SH-SY5Y (cell line): ENCODE measurements around the gene S100PBP.

Source experiments
- GATA2 ChIP-seq: IDR thresholded peaks from 2 replicates; pipeline ENCODE4 v1.6.1; 2011; ENCODE audit warnings: mild to moderate bottlenecking, low read depth, low read length
- GATA3 ChIP-seq: IDR thresholded peaks from 2 replicates; pipeline ENCODE4 v1.6.1; 2011; ENCODE audit warnings: low read depth, mild to moderate bottlenecking, low read length, moderate library complexity

S100PBP gene

DNA sequence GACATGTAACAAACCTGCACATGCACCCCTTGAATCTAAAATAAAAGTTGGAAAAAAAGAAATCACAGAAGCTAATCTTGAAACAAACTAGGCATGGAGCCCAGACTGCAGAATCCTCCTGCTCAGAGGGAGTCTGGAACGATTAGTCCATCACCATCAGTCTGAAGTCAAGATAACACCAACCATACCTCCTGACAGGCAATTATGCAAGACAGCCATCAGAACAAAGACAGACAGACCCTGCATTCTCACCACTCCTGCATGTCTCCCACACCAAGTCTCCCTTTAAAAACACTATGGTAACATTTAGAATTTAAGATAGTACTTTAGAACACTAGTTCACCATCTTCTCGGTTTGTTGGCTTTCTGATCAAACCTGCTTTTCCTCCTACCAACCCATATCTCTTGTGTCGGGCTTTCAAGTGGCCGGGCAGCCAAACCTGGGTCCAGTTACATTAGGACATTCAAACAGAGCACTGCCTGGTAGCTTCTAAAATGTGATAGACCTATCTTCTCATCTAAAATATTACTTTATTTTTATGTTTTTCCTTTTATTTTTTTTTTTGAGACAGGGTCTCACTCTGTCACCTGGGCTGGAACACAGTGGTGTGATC, 10.4 kb upstream of the S100PBP start:
- no peak for TF ChIP-seq GATA2
- no peak for TF ChIP-seq GATA3

GRCh38 chr1:32808580-32808979, 8.9 kb upstream of the S100PBP start:
- TF ChIP-seq GATA3 (no peak), GATA2 (no peak)

DNA sequence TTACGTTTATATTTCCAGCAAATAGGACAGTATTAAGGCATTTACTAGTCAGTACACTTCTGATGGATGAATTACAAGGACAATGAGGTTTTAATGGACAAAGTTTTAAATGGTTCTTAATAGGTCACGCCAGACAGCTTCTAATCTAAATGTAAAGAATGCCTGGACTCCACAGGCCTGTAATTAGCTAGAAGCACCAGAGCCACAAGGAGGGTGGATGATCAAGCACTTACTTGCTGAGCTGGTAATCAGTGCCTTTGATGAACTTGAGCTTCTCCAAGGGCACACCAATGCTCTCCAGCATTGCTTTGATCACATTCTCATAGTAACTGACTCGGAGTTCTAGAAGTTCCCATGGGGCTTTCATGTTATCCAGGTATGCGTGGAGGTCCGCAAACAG, 7.1 kb upstream of the S100PBP start:
- TF ChIP-seq GATA3 (no peak), GATA2 (no peak)

GRCh38 chr1:32811265-32811664, 6.2 kb upstream of the S100PBP start:
- TF ChIP-seq GATA3 (no peak), GATA2 (no peak)

DNA sequence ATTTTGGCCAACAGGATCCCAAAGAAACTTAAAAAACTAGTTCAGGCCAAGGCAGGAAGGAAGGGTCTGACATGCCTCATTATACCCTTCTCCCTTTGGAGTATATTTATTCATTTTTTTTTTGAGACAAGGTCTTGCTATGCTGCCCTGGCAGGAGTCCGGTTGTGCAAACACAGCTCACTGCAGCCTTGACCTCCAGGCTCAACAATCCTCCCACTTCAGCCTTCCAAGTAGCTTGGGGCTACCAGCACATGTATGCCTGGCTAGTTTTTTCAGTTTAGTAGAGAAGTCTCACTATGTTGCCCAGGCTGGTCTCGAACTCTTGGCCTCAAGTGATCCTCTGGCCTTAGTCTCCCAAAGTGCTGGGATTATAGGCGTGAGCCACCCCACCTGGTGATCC, 5.5 kb upstream of the S100PBP start:
- TF ChIP-seq GATA2 (no peak), GATA3 (no peak)

- TF ChIP-seq GATA2 = no peak
- TF ChIP-seq GATA3 = no peak
Observed at GRCh38 chr1:32813941-32814739, 3.3 kb upstream of the S100PBP start.

GRCh38 chr1:32816676-32817158, 736 bp upstream of the S100PBP start:
- TF ChIP-seq GATA2 (no peak), GATA3 (no peak)

GRCh38 chr1:32817815-32818786, 648 bp downstream of the S100PBP start:
- TF ChIP-seq GATA2 (no peak), GATA3 (no peak)

DNA sequence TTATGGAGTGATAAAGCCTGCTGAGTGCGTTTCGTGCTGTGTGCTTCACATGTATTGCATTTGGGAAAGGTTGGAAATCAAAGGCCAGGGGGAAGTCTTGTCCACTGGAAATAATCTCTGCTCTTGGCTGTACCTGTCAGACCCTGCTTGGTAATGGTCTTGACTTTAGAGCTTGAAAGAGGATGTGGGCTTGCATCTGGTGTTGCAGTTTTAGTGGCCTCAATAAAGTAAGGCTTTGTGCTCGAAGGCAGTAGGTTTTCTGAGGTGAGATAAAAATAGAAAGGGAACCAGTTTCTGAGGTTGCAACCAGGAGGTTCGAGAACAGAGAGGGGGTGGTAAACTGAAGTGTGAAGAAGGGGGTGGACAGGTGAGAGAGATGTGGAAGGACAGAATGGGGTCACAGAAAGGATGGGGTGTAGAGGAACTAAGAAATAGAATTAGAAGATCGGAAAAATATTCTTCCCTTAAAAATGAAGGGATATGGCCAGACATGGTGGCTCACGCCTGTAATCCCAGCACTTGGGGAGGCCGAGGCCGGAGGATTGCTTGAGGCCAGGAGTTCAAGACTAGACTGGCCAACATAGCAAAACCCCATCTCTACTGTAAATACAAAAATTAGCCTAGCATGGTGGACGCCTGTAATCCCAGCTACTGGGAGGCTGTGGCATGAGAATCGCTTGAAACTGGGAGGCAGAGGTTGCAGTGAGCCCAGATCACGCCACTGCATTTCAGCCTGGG, 1.5 kb downstream of the S100PBP start:
- TF ChIP-seq GATA2 (no peak), GATA3 (no peak)

GRCh38 chr1:32825181-32825580, 7.7 kb downstream of the S100PBP start:
- TF ChIP-seq GATA2 (no peak), GATA3 (no peak)

GRCh38 chr1:32828341-32828740, 10.9 kb downstream of the S100PBP start:
- TF ChIP-seq GATA2 = no peak
- TF ChIP-seq GATA3 = no peak

- TF ChIP-seq GATA3 (no peak), GATA2 (no peak)
Observed at GRCh38 chr1:32830092-32830852, 12.8 kb downstream of the S100PBP start.

GRCh38 chr1:32831878-32832277, 14.4 kb downstream of the S100PBP start:
- TF ChIP-seq GATA3 (no peak), GATA2 (no peak)
